Osteoblast (primary cell): ENCODE measurements around the gene EYA4. TPM values are rescaled to one million over a fixed set of nuclear protein-coding genes. Genes with fewer than 3 reads are reported as not detected.

Source experiments
- DNase-seq: peaks from one replicate; pipeline ENCODE4 v3.0.0; 2011; ENCODE audit warnings: low spot score, mixed read lengths; ENCODE audit not compliant: insufficient read length; ENCODE audit errors: missing footprints
- H2AFZ ChIP-seq: 2 replicates; pipeline ENCODE4 v1.6.0; 2011; ENCODE audit warnings: mild to moderate bottlenecking, low read length
- H3K27ac ChIP-seq: 2 replicates; pipeline ENCODE4 v1.5.1; 2011; ENCODE audit warnings: mild to moderate bottlenecking, low read depth, low read length, moderate library complexity
- H3K27me3 ChIP-seq: 2 replicates; pipeline ENCODE4 v1.6.0; 2012; ENCODE audit warnings: mild to moderate bottlenecking, control low read depth, inconsistent platforms, low read length, moderate library complexity; ENCODE audit not compliant: insufficient read depth
- H3K36me3 ChIP-seq: 2 replicates; pipeline ENCODE4 v1.5.1; 2011; ENCODE audit warnings: mild to moderate bottlenecking, low read length, control low read depth, moderate library complexity; ENCODE audit not compliant: insufficient read depth
- H3K4me1 ChIP-seq: 2 replicates; pipeline ENCODE4 v1.5.1; 2011; ENCODE audit warnings: mild to moderate bottlenecking, low read length, control low read depth, moderate library complexity; ENCODE audit not compliant: insufficient read depth
- H3K4me2 ChIP-seq: 2 replicates; pipeline ENCODE4 v1.6.0; 2011; ENCODE audit warnings: mild to moderate bottlenecking, low read length; ENCODE audit not compliant: insufficient read depth
- H3K4me3 ChIP-seq: fragments of 200-600 bp; sonication (generic); 3 replicates; pipeline ENCODE4 v1.5.1; 2012; ENCODE audit warnings: mild to moderate bottlenecking, low read length, inconsistent platforms; ENCODE audit not compliant: insufficient read depth
- H3K79me2 ChIP-seq: 2 replicates; pipeline ENCODE4 v1.6.0; 2012; ENCODE audit warnings: mild to moderate bottlenecking, low read length, control low read depth, inconsistent platforms; ENCODE audit not compliant: insufficient read depth
- H3K9me3 ChIP-seq: 2 replicates; pipeline ENCODE4 v1.5.1; 2011; ENCODE audit warnings: low read depth, low read length, control low read depth
- H4K20me1 ChIP-seq: 2 replicates; pipeline ENCODE4 v1.6.0; 2012; ENCODE audit warnings: mild to moderate bottlenecking, low read length, control low read depth; ENCODE audit not compliant: insufficient read depth
- CTCF ChIP-seq: IDR thresholded peaks from 2 replicates; pipeline ENCODE4 v1.5.1; 2011; ENCODE audit warnings: mild to moderate bottlenecking, low read depth, low read length, moderate library complexity; ENCODE audit errors: extremely low read depth
- total RNA-seq: library from RNA; depleted of rRNA; stranded (reverse); fragments of >200 nt; gene quantifications from 2 replicates; pipeline ENCODE4 v1.2.3, GENCODE V29; 2012

EYA4 gene
- total RNA-seq, 1 donor, result 35.5 TPM

GRCh38 chr6:133300896-133301295 is 59.7 kb downstream of the EYA4 start:
- Histone ChIP-seq H3K79me2 (no peaks in the 10 kb centered on the region), H3K27ac (no peak overlapping the region), H3K4me2 (no peak overlapping the region), H3K4me1 (no peaks in the 10 kb centered on the region), H2AFZ (no peak overlapping the region), H3K4me3 (no peak overlapping the region), H3K9me3 (no peaks in the 10 kb centered on the region), H3K27me3 (no peaks in the 10 kb centered on the region), H3K36me3 (no peaks in the 10 kb centered on the region), H4K20me1 (no peaks in the 10 kb centered on the region)
- no peak for TF ChIP-seq CTCF
- no peak for DNase-seq

- H3K36me3 ChIP-seq, result no peaks in the 10 kb centered on the region
Observed at GRCh38 chr6:133301835-133302234, 60.7 kb downstream of the EYA4 start.

GRCh38 chr6:133306931-133307330 is 65.8 kb downstream of the EYA4 start:
- no peak overlapping the region for H3K27ac ChIP-seq
- no peak overlapping the region for H3K4me3 ChIP-seq
- H3K4me2 ChIP-seq, result no peak overlapping the region
- no peaks in the 10 kb centered on the region for H3K27me3 ChIP-seq
- no peaks in the 10 kb centered on the region for H3K9me3 ChIP-seq
- DNase-seq, result no peak
- no peak for TF ChIP-seq CTCF
- no peaks in the 10 kb centered on the region for H4K20me1 ChIP-seq
- no peak overlapping the region for H2AFZ ChIP-seq
- H3K36me3 ChIP-seq, result no peaks in the 10 kb centered on the region
- H3K4me1 ChIP-seq, result no peaks in the 10 kb centered on the region
- no peaks in the 10 kb centered on the region for H3K79me2 ChIP-seq

More at GRCh38 chr6:133301835-133302234, 60.7 kb downstream of the EYA4 start:
- H4K20me1 ChIP-seq, result no peaks in the 10 kb centered on the region
- no peaks in the 10 kb centered on the region for H3K79me2 ChIP-seq
- no peak overlapping the region for H2AFZ ChIP-seq
- no peak for TF ChIP-seq CTCF
- no peak overlapping the region for H3K4me2 ChIP-seq
- H3K4me1 ChIP-seq, result no peaks in the 10 kb centered on the region
- no peak for DNase-seq
- H3K27me3 ChIP-seq, result no peaks in the 10 kb centered on the region
- H3K4me3 ChIP-seq, result no peak overlapping the region
- H3K9me3 ChIP-seq, result no peaks in the 10 kb centered on the region
- H3K27ac ChIP-seq, result no peak overlapping the region

GRCh38 chr6:133309579-133309978 is 68.4 kb downstream of the EYA4 start:
- Histone ChIP-seq H3K4me1 (no peaks in the 10 kb centered on the region), H3K4me3 (no peak overlapping the region), H4K20me1 (no peaks in the 10 kb centered on the region), H3K9me3 (no peaks in the 10 kb centered on the region), H3K4me2 (no peak overlapping the region), H3K79me2 (no peaks in the 10 kb centered on the region), H3K27me3 (no peaks in the 10 kb centered on the region), H3K27ac (no peak overlapping the region), H2AFZ (no peak overlapping the region), H3K36me3 (no peaks in the 10 kb centered on the region)
- no peak for TF ChIP-seq CTCF
- DNase-seq, result no peak
